ENCODE results near the gene CKMT2. TPM values are rescaled to one million over a fixed set of nuclear protein-coding genes. Genes with fewer than 3 reads are reported as not detected.

CKMT2 gene
- polyA plus RNA-seq, 1 experiment = 0.11 TPM

DNA sequence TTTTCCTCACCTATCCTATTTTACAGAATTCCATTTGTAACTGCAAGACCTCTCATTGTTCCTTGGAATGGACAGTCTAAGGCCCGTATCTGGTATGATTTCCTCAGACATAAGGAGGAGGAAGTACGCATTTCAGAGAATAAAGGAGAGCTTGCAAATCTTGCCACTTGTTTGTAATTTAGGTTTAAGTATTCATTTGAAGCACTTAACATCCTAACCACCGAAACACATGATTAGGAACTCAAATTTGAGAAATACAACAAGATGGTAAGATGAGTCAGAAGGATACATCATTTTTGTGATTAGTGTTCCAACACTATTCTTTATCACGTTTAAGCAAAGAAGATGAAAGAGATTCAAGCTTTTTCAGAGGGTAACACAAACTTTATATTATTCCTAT lies 64.4 kb downstream of the CKMT2 start:
- no peak overlapping the region for H3K4me3 ChIP-seq (ENCODE audit: low read depth, low read length)
- POLR2A ChIA-PET = no interaction called here
- TF ChIP-seq, protein P1, sequence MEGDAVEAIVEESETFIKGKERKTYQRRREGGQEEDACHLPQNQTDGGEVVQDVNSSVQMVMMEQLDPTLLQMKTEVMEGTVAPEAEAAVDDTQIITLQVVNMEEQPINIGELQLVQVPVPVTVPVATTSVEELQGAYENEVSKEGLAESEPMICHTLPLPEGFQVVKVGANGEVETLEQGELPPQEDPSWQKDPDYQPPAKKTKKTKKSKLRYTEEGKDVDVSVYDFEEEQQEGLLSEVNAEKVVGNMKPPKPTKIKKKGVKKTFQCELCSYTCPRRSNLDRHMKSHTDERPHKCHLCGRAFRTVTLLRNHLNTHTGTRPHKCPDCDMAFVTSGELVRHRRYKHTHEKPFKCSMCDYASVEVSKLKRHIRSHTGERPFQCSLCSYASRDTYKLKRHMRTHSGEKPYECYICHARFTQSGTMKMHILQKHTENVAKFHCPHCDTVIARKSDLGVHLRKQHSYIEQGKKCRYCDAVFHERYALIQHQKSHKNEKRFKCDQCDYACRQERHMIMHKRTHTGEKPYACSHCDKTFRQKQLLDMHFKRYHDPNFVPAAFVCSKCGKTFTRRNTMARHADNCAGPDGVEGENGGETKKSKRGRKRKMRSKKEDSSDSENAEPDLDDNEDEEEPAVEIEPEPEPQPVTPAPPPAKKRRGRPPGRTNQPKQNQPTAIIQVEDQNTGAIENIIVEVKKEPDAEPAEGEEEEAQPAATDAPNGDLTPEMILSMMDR (IDR thresholded peaks at IDR 0.05; ENCODE audit: low read depth, low read length) = no peak
- H3K27me3 ChIP-seq (ENCODE audit: control insufficient read depth, insufficient read depth, low read length) = no peaks in the 10 kb centered on the region
- CTCF ChIA-PET = interaction anchor here (1.6 to 3.3 kb wide), 4 partner anchors 9 to 25 kb away, joined by 4 to 32 read pairs (median 13); no protein-coding TSS in a partner anchor
- no peak for DNase-seq (ENCODE audit: low read depth, low spot score)
- H3K27ac ChIP-seq (ENCODE audit: low read depth, low read length) = no peak overlapping the region
- H3K9me3 ChIP-seq (ENCODE audit: control insufficient read depth, insufficient read depth, low read length) = peaks cover 3% of the 10 kb centered on the region; the same call in 1 of the 2 replicates

- no peaks in the 10 kb centered on the region; the same call in 1 of the 2 replicates for H3K9me3 ChIP-seq (ENCODE audit: control insufficient read depth, insufficient read depth, low read length)
- no peak for DNase-seq (ENCODE audit: low read depth, low spot score)
- CTCF ChIA-PET = interaction anchor here (1.2 to 3.2 kb wide), 3 partner anchors 9 to 865 kb away, joined by 3 to 23 read pairs (median 6); no protein-coding TSS in a partner anchor
- no peaks in the 10 kb centered on the region for H3K27me3 ChIP-seq (ENCODE audit: control insufficient read depth, insufficient read depth, low read length)
- POLR2A ChIA-PET = interaction anchor here (1.3 to 3.7 kb wide), 2 partner anchors 13 to 551 kb away, joined by 16 to 25 read pairs; no protein-coding TSS in a partner anchor
- TF ChIP-seq, protein P1 (IDR thresholded peaks at IDR 0.05; ENCODE audit: low read depth, low read length) = no peak
- peak overlapping the region; percentile 97 for H3K27ac ChIP-seq (ENCODE audit: low read depth, low read length)
- peak overlapping the region; percentile 99 for H3K4me3 ChIP-seq (ENCODE audit: low read depth, low read length)
These were observed 67.8 kb downstream of the CKMT2 start for GRCh38 chr5:81300921-81301270.

GRCh38 chr5:81301271-81302015 lies 68.3 kb downstream of the CKMT2 start, which contains the start of gene ZCCHC9:
TSS of gene ZCCHC9 (plus strand) at chr5:81301587. CDS start at chr5:81304758, 3,171 bp downstream.
- Histone ChIP-seq H3K27me3 (ENCODE audit: control insufficient read depth, insufficient read depth, low read length) (no peaks in the 10 kb centered on the region), H3K4me3 (ENCODE audit: low read depth, low read length) (peak within 1 kb of the TSS; percentile 99), H3K27ac (ENCODE audit: low read depth, low read length) (peak within 1 kb of the TSS; percentile 97), H3K9me3 (ENCODE audit: control insufficient read depth, insufficient read depth, low read length) (no peaks in the 10 kb centered on the region; the same call in 1 of the 2 replicates)
- POLR2A ChIA-PET = interaction anchor here (0.8 to 3.7 kb wide), 5 partner anchors 13 to 551 kb away, joined by 3 to 25 read pairs (median 5); partner anchors contain the start of gene SSBP2
- TF ChIP-seq, protein P1 (IDR thresholded peaks at IDR 0.05; ENCODE audit: low read depth, low read length) = peak; percentile 39
- DNase-seq (ENCODE audit: low read depth, low spot score) = peak; percentile 84
- CTCF ChIA-PET = interaction anchor here (0.6 to 3.2 kb wide), 8 partner anchors 9 to 925 kb away, joined by 3 to 23 read pairs (median 5); no protein-coding TSS in a partner anchor

DNA sequence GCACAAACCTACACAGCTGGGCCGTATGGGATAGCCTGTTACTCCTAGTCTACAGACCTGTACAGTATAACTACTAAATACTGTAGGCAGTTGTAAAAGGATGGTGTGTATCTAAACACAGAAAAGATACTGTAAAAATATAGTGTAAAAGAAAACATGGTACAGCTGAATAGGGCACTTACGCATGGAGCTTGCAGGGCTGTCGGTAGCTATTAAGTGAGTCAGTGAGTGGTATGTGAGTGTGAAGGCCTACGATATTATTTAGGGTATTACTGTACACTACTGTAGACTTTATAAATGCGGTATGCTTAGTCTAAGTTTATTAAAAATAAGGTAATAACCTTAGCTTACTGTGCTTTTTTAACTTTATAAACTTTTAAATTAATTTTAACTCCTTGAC lies 69.5 kb downstream of the CKMT2 start:
- Histone ChIP-seq H3K27ac (ENCODE audit: low read depth, low read length) (no peak overlapping the region), H3K9me3 (ENCODE audit: control insufficient read depth, insufficient read depth, low read length) (no peaks in the 10 kb centered on the region; the same call in 1 of the 2 replicates), H3K27me3 (ENCODE audit: control insufficient read depth, insufficient read depth, low read length) (no peaks in the 10 kb centered on the region), H3K4me3 (ENCODE audit: low read depth, low read length) (peak overlapping the region; percentile 99)
- no peak for DNase-seq (ENCODE audit: low read depth, low spot score)
- POLR2A ChIA-PET = interaction anchor here (0.7 to 3.7 kb wide), 6 partner anchors 12 to 549 kb away, joined by 3 to 25 read pairs (median 4); no protein-coding TSS in a partner anchor
- CTCF ChIA-PET = interaction anchor here (0.6 to 1.4 kb wide), 11 partner anchors 12 to 924 kb away, joined by 3 to 9 read pairs (median 3); no protein-coding TSS in a partner anchor
- TF ChIP-seq, protein P1 (IDR thresholded peaks at IDR 0.05; ENCODE audit: low read depth, low read length) = no peak
